GM12878 (cell line): ENCODE measurements around the gene HMGXB3. TPM values are rescaled to one million over a fixed set of nuclear protein-coding genes. Genes with fewer than 3 reads are reported as not detected.

Experiments used
- ATAC-seq: fragments of 200-7000 bp; cut with Tn5 transposase; 3 replicates; pipeline ENCODE4 v1.9.1; 2020; ENCODE audit warnings: mild to moderate bottlenecking, moderate library complexity
- BruUV-seq: library from RNA; stranded (reverse); fragments of 400-500 nt; replicated peaks from 2 replicates; lab custom pipeline; 2021; lab: Mats Ljungman, UMichigan
- CTCF ChIA-PET: fragments of 300-600 bp; sonication (Branson Sonifier 250); formaldehyde crosslinking; extraction: SDS; loops from one replicate; lab custom pipeline; 2021; ENCODE audit warnings: inconsistent platforms; lab: Yijun Ruan, JAX
- POLR2A ChIA-PET: fragments of 350-600 bp; formaldehyde crosslinking; extraction: SDS; loops from one replicate; lab custom pipeline; 2021; ENCODE audit warnings: inconsistent platforms; lab: Charles Lee
- RAD21 ChIA-PET: fragments of 300-600 bp; sonication (Branson Sonifier 250); formaldehyde crosslinking; loops from one replicate; lab custom pipeline; 2023; ENCODE audit warnings: antibody characterized with exemption; ENCODE audit not compliant: unreplicated experiment; lab: Charles Lee
- SMC1A ChIA-PET: fragments of 300-600 bp; sonication (Branson Sonifier 250); formaldehyde crosslinking; loops from one replicate; lab custom pipeline; 2023; ENCODE audit not compliant: unreplicated experiment, uncharacterized antibody; lab: Charles Lee
- DNase-seq: peaks from one replicate; pipeline ENCODE4 v3.0.0-alpha.2; 2011; ENCODE audit warnings: low read depth, low spot score
- FAIRE-seq: peaks from 3 replicates; lab custom pipeline; 2011; peaks lifted over from hg19 to GRCh38; lab: Jason Lieb, UNC
- H2AFZ ChIP-seq: 2 replicates; pipeline ENCODE4 v1.6.0; 2011; ENCODE audit warnings: low read depth, low read length, control low read depth; ENCODE audit not compliant: control insufficient read depth
- H3K27ac ChIP-seq: 2 replicates; pipeline ENCODE4 v1.5.1; 2011; ENCODE audit warnings: control low read depth; ENCODE audit not compliant: control insufficient read depth, insufficient read depth
- H3K27me3 ChIP-seq, 2 experiments: replicated peaks in 1 of 2; 2 replicates each; pipeline versions ENCODE4 v1.6.0 to v1.6.1; 2011; ENCODE audit warnings: low read length in 1 of 2; ENCODE audit not compliant: control insufficient read depth in 2 of 2, insufficient read depth in 2 of 2
- H3K36me3 ChIP-seq, 2 experiments: 2 replicates each; pipeline ENCODE4 v1.5.1; 2011; ENCODE audit warnings: low read length in 1 of 2; ENCODE audit not compliant: control insufficient read depth in 2 of 2, insufficient read depth in 2 of 2
- H3K4me1 ChIP-seq: 2 replicates; pipeline ENCODE4 v1.6.1; 2011; ENCODE audit warnings: mild to moderate bottlenecking, low read length, moderate library complexity, mixed read lengths; ENCODE audit not compliant: control insufficient read depth, insufficient read depth
- H3K4me2 ChIP-seq: 2 replicates; pipeline ENCODE4 v1.6.0; 2011; ENCODE audit warnings: control low read depth; ENCODE audit not compliant: control insufficient read depth, insufficient read depth
- H3K4me3 ChIP-seq: fragments of 200-600 bp; sonication (generic); 2 replicates; pipeline ENCODE4 v1.5.1; 2016
- H3K79me2 ChIP-seq: 2 replicates; pipeline ENCODE4 v1.6.0; 2011; ENCODE audit warnings: low read length; ENCODE audit not compliant: control insufficient read depth, insufficient read depth
- H3K9ac ChIP-seq: 2 replicates; pipeline ENCODE4 v1.8.0; 2011; ENCODE audit warnings: low read length, control low read depth, mixed read lengths; ENCODE audit not compliant: control insufficient read depth, insufficient read depth
- H3K9me3 ChIP-seq: replicated peaks from 3 replicates; pipeline ENCODE4 v1.5.1; 2011; ENCODE audit warnings: mild to moderate bottlenecking, low read length; ENCODE audit not compliant: control insufficient read depth, insufficient read depth
- H4K20me1 ChIP-seq: 2 replicates; pipeline ENCODE4 v1.6.0; 2011; ENCODE audit not compliant: control insufficient read depth, insufficient read depth
- HDGF ChIP-seq: fragments of 450-650 bp; IDR thresholded peaks from 2 replicates; pipeline ENCODE4 v1.6.1; 2016; ENCODE audit warnings: antibody characterized with exemption
- WGBS: methylation state at CpG from one replicate; pipeline ENCODE4 v1.1.6; 2016; ENCODE audit warnings: low lambda C conversion rate; ENCODE audit not compliant: insufficient replicate concordance, insufficient coverage; ENCODE audit errors: missing lambda C conversion rate; 5-methylcytosine and 5-hydroxymethylcytosine counted together
- in situ Hi-C: fragments of 300-500 bp; cut with MboI; formaldehyde crosslinking; loops from 9 replicates; pipeline ENCODE4 v1.14.3; 2018; ENCODE audit warnings: mixed read lengths
- intact Hi-C: fragments of 100-400 bp; cut with micrococcal nuclease; formaldehyde crosslinking; loops from one replicate; pipeline ENCODE4 v1.14.2; 2022; ENCODE audit not compliant: unreplicated experiment
- polyA plus RNA-seq, 11 experiments: library from polyadenylated mRNA; depleted of rRNA in 4 of 11; unstranded in 6 of 11; stranded (reverse) in 5 of 11; fragments of >200 nt; fragmentation: Nextera tagmentation in 4 of 11; fragmentation: Illumina TruSeq in 1 of 11; extraction: Ambion mirVana in 4 of 11; extraction: Trizol in 1 of 11; gene quantifications; 1 replicate in 1 of 11; 2 replicates in 10 of 11; pipeline versions ENCODE4 v1.2.1 to v1.2.3, GENCODE V29; 2011 to 2016; ENCODE audit warnings: inconsistent platforms in 2 of 11, missing spikeins in 2 of 11, low read depth in 1 of 11
- total RNA-seq, 4 experiments: library from RNA; depleted of rRNA in 3 of 4; stranded (reverse); fragments of >200 nt in 3 of 4; fragmentation: Illumina TruSeq in 1 of 4; extraction: Trizol in 1 of 4; gene quantifications; 2 replicates each; pipeline versions ENCODE4 v1.2.1 to v1.2.3, GENCODE V29; 2013 to 2021
- TF ChIP-seq, protein P1 (sequence below): IDR thresholded peaks from 2 replicates; pipeline ENCODE4 v1.6.1; 2012; ENCODE audit warnings: improper control_type of control experiment, low read depth, low read length; ENCODE audit not compliant: insufficient replicate concordance

The HMGXB3 gene
- total and polyA plus RNA-seq, 10 of the 15 experiments (the other 5 are each of a cell fraction or from before 2014, with no cell fraction given) = 1.00 to 42.2 (median 28.1) TPM

DNA sequence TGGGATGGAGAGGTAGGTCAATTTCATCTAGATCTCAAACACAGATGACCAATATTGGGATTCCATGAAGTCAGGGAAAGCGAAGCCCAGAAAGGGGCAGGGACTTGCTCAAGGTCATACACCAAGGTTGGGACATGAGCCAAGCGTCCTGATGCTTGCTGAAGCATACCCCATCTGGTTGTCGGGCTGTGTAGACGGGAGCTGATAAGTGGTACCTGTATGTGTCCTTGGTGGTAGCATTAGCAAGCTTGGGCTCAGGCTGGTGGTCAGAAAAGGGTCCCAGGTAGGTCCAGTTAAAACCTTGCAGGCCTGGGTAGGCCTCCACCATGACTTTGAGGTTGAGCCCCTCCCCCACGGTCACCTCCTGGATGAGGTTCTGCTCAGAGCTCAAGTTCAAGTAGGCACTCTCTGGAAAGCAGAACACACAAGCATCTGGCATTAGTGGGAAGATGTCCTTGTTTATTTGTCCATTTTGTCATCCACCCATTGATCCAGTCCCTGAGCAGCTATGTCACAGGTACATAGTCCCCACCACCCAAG lies 72.6 kb downstream of the HMGXB3 start:
- no peaks in the 10 kb centered on the region for H3K27me3 ChIP-seq
- DNase-seq (no peak), FAIRE-seq (no peak), ATAC-seq (no peak)
- H4K20me1 ChIP-seq = no peaks in the 10 kb centered on the region
- no peaks in the 10 kb centered on the region for H3K4me1 ChIP-seq
- H3K9ac ChIP-seq = no peak overlapping the region
- no peak overlapping the region for H2AFZ ChIP-seq
- H3K4me2 ChIP-seq = no peak overlapping the region
- H3K27ac ChIP-seq = no peak overlapping the region
- no TSS peak for BruUV-seq
- ChIA-PET SMC1A (no interaction called here), CTCF (interaction anchor here (1.5 kb wide), 1 partner anchor 17 kb away, joined by 3 read pairs; no protein-coding TSS in a partner anchor), POLR2A (interaction anchor here (0.6 kb wide), 1 partner anchor 414 kb away, joined by 4 read pairs; no protein-coding TSS in a partner anchor), RAD21 (no interaction called here)
- H3K79me2 ChIP-seq = no peaks in the 10 kb centered on the region
- in situ Hi-C loops = no loop called here
- intact Hi-C loops = no loop called here
- 44% methylated on average over 5 of the region's 5 CpGs for WGBS
- no peaks in the 10 kb centered on the region for H3K9me3 ChIP-seq
- no peaks in the 10 kb centered on the region for H3K36me3 ChIP-seq
- TF ChIP-seq HDGF = no peak
- TF ChIP-seq, protein P1, sequence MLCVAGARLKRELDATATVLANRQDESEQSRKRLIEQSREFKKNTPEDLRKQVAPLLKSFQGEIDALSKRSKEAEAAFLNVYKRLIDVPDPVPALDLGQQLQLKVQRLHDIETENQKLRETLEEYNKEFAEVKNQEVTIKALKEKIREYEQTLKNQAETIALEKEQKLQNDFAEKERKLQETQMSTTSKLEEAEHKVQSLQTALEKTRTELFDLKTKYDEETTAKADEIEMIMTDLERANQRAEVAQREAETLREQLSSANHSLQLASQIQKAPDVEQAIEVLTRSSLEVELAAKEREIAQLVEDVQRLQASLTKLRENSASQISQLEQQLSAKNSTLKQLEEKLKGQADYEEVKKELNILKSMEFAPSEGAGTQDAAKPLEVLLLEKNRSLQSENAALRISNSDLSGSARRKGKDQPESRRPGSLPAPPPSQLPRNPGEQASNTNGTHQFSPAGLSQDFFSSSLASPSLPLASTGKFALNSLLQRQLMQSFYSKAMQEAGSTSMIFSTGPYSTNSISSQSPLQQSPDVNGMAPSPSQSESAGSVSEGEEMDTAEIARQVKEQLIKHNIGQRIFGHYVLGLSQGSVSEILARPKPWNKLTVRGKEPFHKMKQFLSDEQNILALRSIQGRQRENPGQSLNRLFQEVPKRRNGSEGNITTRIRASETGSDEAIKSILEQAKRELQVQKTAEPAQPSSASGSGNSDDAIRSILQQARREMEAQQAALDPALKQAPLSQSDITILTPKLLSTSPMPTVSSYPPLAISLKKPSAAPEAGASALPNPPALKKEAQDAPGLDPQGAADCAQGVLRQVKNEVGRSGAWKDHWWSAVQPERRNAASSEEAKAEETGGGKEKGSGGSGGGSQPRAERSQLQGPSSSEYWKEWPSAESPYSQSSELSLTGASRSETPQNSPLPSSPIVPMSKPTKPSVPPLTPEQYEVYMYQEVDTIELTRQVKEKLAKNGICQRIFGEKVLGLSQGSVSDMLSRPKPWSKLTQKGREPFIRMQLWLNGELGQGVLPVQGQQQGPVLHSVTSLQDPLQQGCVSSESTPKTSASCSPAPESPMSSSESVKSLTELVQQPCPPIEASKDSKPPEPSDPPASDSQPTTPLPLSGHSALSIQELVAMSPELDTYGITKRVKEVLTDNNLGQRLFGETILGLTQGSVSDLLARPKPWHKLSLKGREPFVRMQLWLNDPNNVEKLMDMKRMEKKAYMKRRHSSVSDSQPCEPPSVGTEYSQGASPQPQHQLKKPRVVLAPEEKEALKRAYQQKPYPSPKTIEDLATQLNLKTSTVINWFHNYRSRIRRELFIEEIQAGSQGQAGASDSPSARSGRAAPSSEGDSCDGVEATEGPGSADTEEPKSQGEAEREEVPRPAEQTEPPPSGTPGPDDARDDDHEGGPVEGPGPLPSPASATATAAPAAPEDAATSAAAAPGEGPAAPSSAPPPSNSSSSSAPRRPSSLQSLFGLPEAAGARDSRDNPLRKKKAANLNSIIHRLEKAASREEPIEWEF = no peak
- H3K4me3 ChIP-seq = no peak overlapping the region
